ENCODE data around the gene IFNG. TPM values are rescaled to one million over a fixed set of nuclear protein-coding genes. Genes with fewer than 3 reads are reported as not detected.

Gene IFNG
- total RNA-seq, 2 donors from 2014 or later = not detected

DNA sequence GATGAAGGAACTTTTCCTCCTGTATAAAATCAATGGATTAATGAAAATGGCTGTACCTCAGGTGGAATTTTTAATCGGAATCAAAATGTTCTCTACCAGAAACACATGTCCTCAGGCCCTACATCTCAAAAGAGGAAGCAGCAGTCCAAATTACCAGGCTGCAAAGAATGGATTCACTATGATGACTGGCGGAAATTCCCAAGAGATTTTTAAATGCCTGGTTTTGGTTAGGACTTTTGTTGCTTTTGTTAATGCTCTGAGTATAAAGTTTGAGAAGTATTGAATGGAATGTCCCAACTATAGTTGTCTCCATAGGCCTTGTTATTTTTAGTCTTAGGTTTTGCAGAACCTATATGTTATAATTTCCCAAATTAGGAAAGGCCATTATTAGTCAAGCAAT, 11.2 kb upstream of the IFNG start:
- intact Hi-C loops (cut with DNase I) = no loop called here
- Histone ChIP-seq H3K27ac (no peak overlapping the region), H3K27me3 (no peaks in the 10 kb centered on the region), H3K4me1 (peaks cover 1% of the 10 kb centered on the region), H3K4me3 (no peak overlapping the region), H3K36me3 (replicated peaks in 1 of 2; ENCODE audit: insufficient read depth in 1 of 2, low read depth in 2 of 2) (no peaks in the 10 kb centered on the region), H3K9me3 (no peaks in the 10 kb centered on the region)
- no peak for ATAC-seq
- 81 to 91% methylated on average over 2 of the region's 2 CpGs for WGBS, 2 donors
- no peak for DNase-seq
- TF ChIP-seq, protein P1, sequence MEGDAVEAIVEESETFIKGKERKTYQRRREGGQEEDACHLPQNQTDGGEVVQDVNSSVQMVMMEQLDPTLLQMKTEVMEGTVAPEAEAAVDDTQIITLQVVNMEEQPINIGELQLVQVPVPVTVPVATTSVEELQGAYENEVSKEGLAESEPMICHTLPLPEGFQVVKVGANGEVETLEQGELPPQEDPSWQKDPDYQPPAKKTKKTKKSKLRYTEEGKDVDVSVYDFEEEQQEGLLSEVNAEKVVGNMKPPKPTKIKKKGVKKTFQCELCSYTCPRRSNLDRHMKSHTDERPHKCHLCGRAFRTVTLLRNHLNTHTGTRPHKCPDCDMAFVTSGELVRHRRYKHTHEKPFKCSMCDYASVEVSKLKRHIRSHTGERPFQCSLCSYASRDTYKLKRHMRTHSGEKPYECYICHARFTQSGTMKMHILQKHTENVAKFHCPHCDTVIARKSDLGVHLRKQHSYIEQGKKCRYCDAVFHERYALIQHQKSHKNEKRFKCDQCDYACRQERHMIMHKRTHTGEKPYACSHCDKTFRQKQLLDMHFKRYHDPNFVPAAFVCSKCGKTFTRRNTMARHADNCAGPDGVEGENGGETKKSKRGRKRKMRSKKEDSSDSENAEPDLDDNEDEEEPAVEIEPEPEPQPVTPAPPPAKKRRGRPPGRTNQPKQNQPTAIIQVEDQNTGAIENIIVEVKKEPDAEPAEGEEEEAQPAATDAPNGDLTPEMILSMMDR (IDR thresholded peaks at IDR 0.05) = no peak
- TF ChIP-seq POLR2A (IDR thresholded peaks at IDR 0.05) = no peak

DNA sequence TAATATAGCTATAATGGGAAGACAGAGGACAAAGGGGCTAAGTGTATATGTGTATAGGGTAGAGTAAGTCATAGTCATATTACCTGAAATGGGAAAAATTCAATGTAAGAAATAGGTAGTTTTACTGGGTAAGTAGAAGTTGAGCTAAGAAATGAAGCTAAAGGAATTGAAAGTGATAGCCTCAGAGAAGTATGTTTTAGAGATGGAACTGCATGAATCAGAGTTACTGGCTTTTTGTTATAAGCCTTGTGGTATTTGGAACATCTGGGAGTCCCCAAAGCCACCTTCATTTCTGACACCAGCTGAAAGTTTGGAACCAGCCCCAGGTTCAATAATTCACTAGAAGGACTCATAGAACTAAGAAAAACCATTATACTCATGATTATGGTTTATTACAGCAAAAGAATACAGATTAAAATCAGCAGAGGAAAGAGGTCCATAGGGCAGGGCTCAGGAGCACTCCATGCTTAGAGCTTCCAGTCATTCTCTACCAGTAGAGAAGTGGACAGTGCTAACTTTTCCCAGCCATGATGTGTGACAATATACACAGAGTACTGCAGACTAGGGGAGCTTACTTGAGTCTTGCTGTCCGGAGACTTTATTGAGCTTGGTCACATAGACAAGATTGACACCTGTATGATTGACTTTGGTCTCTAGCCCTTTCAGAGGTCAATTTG, 9.8 kb upstream of the IFNG start:
- Histone ChIP-seq H3K27me3 (no peaks in the 10 kb centered on the region), H3K9me3 (no peaks in the 10 kb centered on the region), H3K36me3 (replicated peaks in 1 of 2; ENCODE audit: insufficient read depth in 1 of 2, low read depth in 2 of 2) (no peaks in the 10 kb centered on the region), H3K27ac (no peak overlapping the region), H3K4me1 (no peaks in the 10 kb centered on the region), H3K4me3 (no peak overlapping the region)
- WGBS, 2 donors = 89% methylated on average over 1 of the region's 1 CpG
- DNase-seq (no peak), ATAC-seq (no peak)
- no peak for TF ChIP-seq POLR2A (IDR thresholded peaks at IDR 0.05)
- TF ChIP-seq, protein P1 (IDR thresholded peaks at IDR 0.05) = no peak
- intact Hi-C loops (cut with DNase I) = no loop called here

DNA sequence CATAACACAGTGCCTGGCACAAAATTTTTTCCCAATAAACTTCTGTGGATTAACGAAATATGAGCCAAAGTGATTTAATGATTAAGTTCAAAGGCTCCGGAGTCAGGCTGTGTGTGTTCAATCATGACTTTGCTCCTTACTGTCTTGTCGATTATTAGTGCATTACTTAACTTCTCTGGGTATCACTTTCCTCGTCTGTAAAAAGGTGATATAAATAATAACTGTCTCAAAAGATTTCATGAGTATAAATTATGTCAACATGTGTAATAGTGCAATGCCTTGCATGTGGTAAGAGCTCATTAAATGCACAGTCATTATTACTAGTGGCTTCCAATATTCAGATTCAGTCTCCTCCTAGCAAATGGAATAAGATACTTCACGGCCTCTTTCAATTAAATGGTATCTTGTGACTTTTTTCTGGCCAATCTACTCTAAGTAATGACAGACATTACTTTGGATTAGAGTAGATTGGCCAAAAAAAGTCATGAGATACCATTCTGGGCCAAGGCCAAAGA, 6.8 kb upstream of the IFNG start:
- TF ChIP-seq, protein P1 (IDR thresholded peaks at IDR 0.05) = no peak
- TF ChIP-seq POLR2A (IDR thresholded peaks at IDR 0.05) = no peak
- DNase-seq (no peak), ATAC-seq (no peak)
- Histone ChIP-seq H3K36me3 (replicated peaks in 1 of 2; ENCODE audit: insufficient read depth in 1 of 2, low read depth in 2 of 2) (no peaks in the 10 kb centered on the region), H3K4me3 (no peak overlapping the region), H3K27me3 (no peaks in the 10 kb centered on the region), H3K27ac (no peak overlapping the region), H3K9me3 (no peaks in the 10 kb centered on the region), H3K4me1 (no peaks in the 10 kb centered on the region)
- WGBS, 2 donors = 48 to 60% methylated on average over 5 of the region's 5 CpGs
- intact Hi-C loops (cut with DNase I) = no loop called here

DNA sequence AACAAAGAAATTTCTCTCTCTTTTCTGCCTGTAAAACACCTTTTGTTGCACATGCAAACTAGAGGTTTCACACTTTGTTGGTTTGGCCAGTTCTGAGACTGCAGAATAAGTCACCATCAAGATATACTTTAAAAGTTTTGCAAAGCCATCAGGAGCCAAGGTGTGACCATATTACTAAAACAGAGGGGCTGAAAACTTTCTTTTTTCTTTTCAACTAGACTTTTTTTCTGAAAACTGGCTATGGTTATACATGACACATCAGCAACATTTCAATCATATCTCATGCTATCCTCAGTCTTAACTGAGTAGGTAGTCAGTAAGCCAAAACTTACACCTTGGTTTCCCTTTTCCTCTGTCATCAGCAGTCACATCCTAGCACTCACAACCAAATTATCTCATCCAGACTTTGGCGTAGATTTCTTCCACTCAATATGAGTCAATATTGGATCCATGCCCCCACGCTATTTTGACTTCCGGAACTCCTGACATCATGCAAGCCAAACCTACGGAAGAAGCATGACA, 4.1 kb upstream of the IFNG start:
- no peak overlapping the region for H3K4me3 ChIP-seq
- H3K27ac ChIP-seq = no peak overlapping the region
- no peaks in the 10 kb centered on the region for H3K27me3 ChIP-seq
- no peaks in the 10 kb centered on the region for H3K36me3 ChIP-seq (replicated peaks in 1 of 2; ENCODE audit: insufficient read depth in 1 of 2, low read depth in 2 of 2)
- TF ChIP-seq, protein P1 (IDR thresholded peaks at IDR 0.05) = no peak
- TF ChIP-seq POLR2A (IDR thresholded peaks at IDR 0.05) = no peak
- DNase-seq = no peak
- no peaks in the 10 kb centered on the region for H3K9me3 ChIP-seq
- WGBS, 2 donors = 66 to 75% methylated on average over 4 of the region's 4 CpGs
- intact Hi-C loops (cut with DNase I) = no loop called here
- no peaks in the 10 kb centered on the region for H3K4me1 ChIP-seq
- no peak for ATAC-seq

DNA sequence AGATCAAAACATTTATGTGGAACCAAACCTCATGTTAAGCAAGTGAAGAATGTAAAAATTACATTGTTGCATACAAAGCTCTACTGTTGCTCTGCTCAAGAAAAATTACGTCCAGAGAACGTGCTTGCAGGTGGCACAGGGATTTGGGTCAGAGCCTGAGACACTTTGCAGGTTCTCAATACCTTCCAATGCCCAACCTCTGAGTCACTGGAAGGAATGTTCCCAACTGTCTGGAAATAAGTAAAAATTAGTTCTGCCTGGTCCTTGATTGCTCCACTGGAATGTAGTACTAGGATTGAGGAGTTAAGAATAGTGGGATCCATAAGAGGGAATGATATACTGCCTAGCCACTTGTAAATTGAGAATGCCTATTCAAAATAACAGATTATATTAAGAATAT, 2.8 kb upstream of the IFNG start:
- Histone ChIP-seq H3K27ac (no peak overlapping the region), H3K9me3 (no peaks in the 10 kb centered on the region), H3K27me3 (no peaks in the 10 kb centered on the region), H3K4me3 (no peak overlapping the region), H3K4me1 (no peaks in the 10 kb centered on the region), H3K36me3 (replicated peaks in 1 of 2; ENCODE audit: insufficient read depth in 1 of 2, low read depth in 2 of 2) (no peaks in the 10 kb centered on the region)
- ATAC-seq = no peak
- DNase-seq = no peak
- WGBS, 2 donors = 59 to 74% methylated on average over 2 of the region's 2 CpGs
- intact Hi-C loops (cut with DNase I) = no loop called here
- no peak for TF ChIP-seq POLR2A (IDR thresholded peaks at IDR 0.05)
- TF ChIP-seq, protein P1 (IDR thresholded peaks at IDR 0.05) = no peak

Data from body of pancreas (tissue), 4 donors.